ENCODE measurements around the gene NEO1. TPM values are rescaled to one million over a fixed set of nuclear protein-coding genes. Genes with fewer than 3 reads are reported as not detected.

NEO1 gene
- total RNA-seq, 1 donor from 2014 or later: 5.6 TPM

- intact Hi-C loops (cut with micrococcal nuclease): no loop called here
- Mint-ChIP-seq H3K9me3 (no peaks in the 10 kb centered on the region), H3K27me3 (ENCODE audit: insufficient read depth) (no peaks in the 10 kb centered on the region), H3K27ac (no peak overlapping the region), H3K4me1 (ENCODE audit: low read depth) (peaks cover 14% of the 10 kb centered on the region), H3K4me3 (no peak overlapping the region), H3K36me3 (ENCODE audit: low read depth) (no peaks in the 10 kb centered on the region)
- no peak for DNase-seq (ENCODE audit: low spot score)
Observed at GRCh38 chr15:73303636-73304035, 251.4 kb downstream of the NEO1 start.

GRCh38 chr15:73305331-73306211 lies 253.3 kb downstream of the NEO1 start:
- Mint-ChIP-seq H3K27ac (no peak overlapping the region), H3K4me3 (no peak overlapping the region), H3K27me3 (ENCODE audit: insufficient read depth) (peaks cover 3% of the 10 kb centered on the region), H3K9me3 (no peaks in the 10 kb centered on the region), H3K4me1 (ENCODE audit: low read depth) (peaks cover 14% of the 10 kb centered on the region), H3K36me3 (ENCODE audit: low read depth) (no peaks in the 10 kb centered on the region)
- intact Hi-C loops (cut with micrococcal nuclease): loop anchor here (2.0 to 5.0 kb wide), 2 partner anchors 332 to 395 kb away; no protein-coding TSS in a partner anchor
- DNase-seq (ENCODE audit: low spot score): no peak

GRCh38 chr15:73308305-73308704 lies 256.0 kb downstream of the NEO1 start:
- intact Hi-C loops (cut with micrococcal nuclease): loop anchor here (5.0 kb wide), 1 partner anchor 329 kb away; no protein-coding TSS in a partner anchor

GRCh38 chr15:73313861-73314260 lies 261.6 kb downstream of the NEO1 start:
- no peak for DNase-seq (ENCODE audit: low spot score)
- intact Hi-C loops (cut with micrococcal nuclease): no loop called here
- H3K36me3 Mint-ChIP-seq (ENCODE audit: low read depth): no peaks in the 10 kb centered on the region
- peaks cover 26% of the 10 kb centered on the region for H3K27me3 Mint-ChIP-seq (ENCODE audit: insufficient read depth)
- H3K27ac Mint-ChIP-seq: no peak overlapping the region
- H3K4me1 Mint-ChIP-seq (ENCODE audit: low read depth): no peaks in the 10 kb centered on the region
- no peak overlapping the region for H3K4me3 Mint-ChIP-seq
- H3K9me3 Mint-ChIP-seq: no peaks in the 10 kb centered on the region

More at GRCh38 chr15:73308305-73308704, 256.0 kb downstream of the NEO1 start:
- Mint-ChIP-seq H3K9me3 (no peaks in the 10 kb centered on the region), H3K27ac (no peak overlapping the region), H3K27me3 (ENCODE audit: insufficient read depth) (peaks cover 3% of the 10 kb centered on the region), H3K36me3 (ENCODE audit: low read depth) (no peaks in the 10 kb centered on the region), H3K4me3 (no peak overlapping the region), H3K4me1 (ENCODE audit: low read depth) (peaks cover 5% of the 10 kb centered on the region)
- DNase-seq (ENCODE audit: low spot score): no peak

- H3K27me3 Mint-ChIP-seq (ENCODE audit: insufficient read depth): peaks cover 27% of the 10 kb centered on the region
- H3K9me3 Mint-ChIP-seq: no peaks in the 10 kb centered on the region
- H3K27ac Mint-ChIP-seq: no peak overlapping the region
- intact Hi-C loops (cut with micrococcal nuclease): no loop called here
- H3K4me1 Mint-ChIP-seq (ENCODE audit: low read depth): no peaks in the 10 kb centered on the region
- H3K36me3 Mint-ChIP-seq (ENCODE audit: low read depth): no peaks in the 10 kb centered on the region
- no peak for DNase-seq (ENCODE audit: low spot score)
- no peak overlapping the region for H3K4me3 Mint-ChIP-seq
Observed at GRCh38 chr15:73317651-73318462, 265.6 kb downstream of the NEO1 start.

GRCh38 chr15:73318463-73319351 lies 266.4 kb downstream of the NEO1 start:
- Mint-ChIP-seq H3K36me3 (ENCODE audit: low read depth) (no peaks in the 10 kb centered on the region), H3K9me3 (no peaks in the 10 kb centered on the region), H3K27ac (no peak overlapping the region), H3K4me1 (ENCODE audit: low read depth) (no peaks in the 10 kb centered on the region), H3K4me3 (no peak overlapping the region), H3K27me3 (ENCODE audit: insufficient read depth) (peaks cover 27% of the 10 kb centered on the region)
- intact Hi-C loops (cut with micrococcal nuclease): no loop called here
- no peak for DNase-seq (ENCODE audit: low spot score)

GRCh38 chr15:73319460-73320245 lies 267.4 kb downstream of the NEO1 start:
- H3K36me3 Mint-ChIP-seq (ENCODE audit: low read depth): no peaks in the 10 kb centered on the region
- DNase-seq (ENCODE audit: low spot score): no peak
- intact Hi-C loops (cut with micrococcal nuclease): no loop called here
- no peak overlapping the region for H3K27ac Mint-ChIP-seq
- peaks cover 22% of the 10 kb centered on the region for H3K27me3 Mint-ChIP-seq (ENCODE audit: insufficient read depth)
- H3K4me3 Mint-ChIP-seq: no peak overlapping the region
- no peaks in the 10 kb centered on the region for H3K4me1 Mint-ChIP-seq (ENCODE audit: low read depth)
- H3K9me3 Mint-ChIP-seq: no peaks in the 10 kb centered on the region

GRCh38 chr15:73320619-73321180 lies 268.4 kb downstream of the NEO1 start:
- intact Hi-C loops (cut with micrococcal nuclease): no loop called here
- Mint-ChIP-seq H3K4me1 (ENCODE audit: low read depth) (peaks cover 3% of the 10 kb centered on the region), H3K27me3 (ENCODE audit: insufficient read depth) (peaks cover 16% of the 10 kb centered on the region), H3K9me3 (no peaks in the 10 kb centered on the region), H3K27ac (no peak overlapping the region), H3K36me3 (ENCODE audit: low read depth) (no peaks in the 10 kb centered on the region), H3K4me3 (no peak overlapping the region)
- DNase-seq (ENCODE audit: low spot score): no peak

- Mint-ChIP-seq H3K27ac (no peak overlapping the region), H3K27me3 (ENCODE audit: insufficient read depth) (peaks cover 18% of the 10 kb centered on the region), H3K4me3 (no peak overlapping the region), H3K4me1 (ENCODE audit: low read depth) (peaks cover 11% of the 10 kb centered on the region), H3K36me3 (ENCODE audit: low read depth) (no peaks in the 10 kb centered on the region), H3K9me3 (no peaks in the 10 kb centered on the region)
- no peak for DNase-seq (ENCODE audit: low spot score)
- intact Hi-C loops (cut with micrococcal nuclease): no loop called here
Observed at GRCh38 chr15:73321496-73322450, 269.5 kb downstream of the NEO1 start.

GRCh38 chr15:73322665-73323373 lies 270.6 kb downstream of the NEO1 start:
- Mint-ChIP-seq H3K36me3 (ENCODE audit: low read depth) (no peaks in the 10 kb centered on the region), H3K27ac (no peak overlapping the region), H3K4me1 (ENCODE audit: low read depth) (peaks cover 11% of the 10 kb centered on the region), H3K27me3 (ENCODE audit: insufficient read depth) (peaks cover 13% of the 10 kb centered on the region), H3K4me3 (no peak overlapping the region), H3K9me3 (no peaks in the 10 kb centered on the region)
- intact Hi-C loops (cut with micrococcal nuclease): no loop called here
- DNase-seq (ENCODE audit: low spot score): no peak

Measured in activated T-helper 1 cell treated with anti-CD3 and anti-CD28 coated beads, Interleukin-12 subunit alpha, Interleukin-12 subunit beta, Interleukin-2, Interleukin-4 antibody, amounts not matched to agents 30 ng/mL and 10 ng/mL and 1 ng/mL, durations not matched to agents 14 hours and 24 hours and 36 hours (primary cell).